Measurements from ENCODE around the gene B9D1. TPM values are rescaled to one million over a fixed set of nuclear protein-coding genes. Genes with fewer than 3 reads are reported as not detected.
A peak's percentile ranks its signal among the peaks of the same experiment; 100 is the strongest.

B9D1 gene
- total RNA-seq, 1 experiment from 2014 or later, result 48.0 TPM

DNA sequence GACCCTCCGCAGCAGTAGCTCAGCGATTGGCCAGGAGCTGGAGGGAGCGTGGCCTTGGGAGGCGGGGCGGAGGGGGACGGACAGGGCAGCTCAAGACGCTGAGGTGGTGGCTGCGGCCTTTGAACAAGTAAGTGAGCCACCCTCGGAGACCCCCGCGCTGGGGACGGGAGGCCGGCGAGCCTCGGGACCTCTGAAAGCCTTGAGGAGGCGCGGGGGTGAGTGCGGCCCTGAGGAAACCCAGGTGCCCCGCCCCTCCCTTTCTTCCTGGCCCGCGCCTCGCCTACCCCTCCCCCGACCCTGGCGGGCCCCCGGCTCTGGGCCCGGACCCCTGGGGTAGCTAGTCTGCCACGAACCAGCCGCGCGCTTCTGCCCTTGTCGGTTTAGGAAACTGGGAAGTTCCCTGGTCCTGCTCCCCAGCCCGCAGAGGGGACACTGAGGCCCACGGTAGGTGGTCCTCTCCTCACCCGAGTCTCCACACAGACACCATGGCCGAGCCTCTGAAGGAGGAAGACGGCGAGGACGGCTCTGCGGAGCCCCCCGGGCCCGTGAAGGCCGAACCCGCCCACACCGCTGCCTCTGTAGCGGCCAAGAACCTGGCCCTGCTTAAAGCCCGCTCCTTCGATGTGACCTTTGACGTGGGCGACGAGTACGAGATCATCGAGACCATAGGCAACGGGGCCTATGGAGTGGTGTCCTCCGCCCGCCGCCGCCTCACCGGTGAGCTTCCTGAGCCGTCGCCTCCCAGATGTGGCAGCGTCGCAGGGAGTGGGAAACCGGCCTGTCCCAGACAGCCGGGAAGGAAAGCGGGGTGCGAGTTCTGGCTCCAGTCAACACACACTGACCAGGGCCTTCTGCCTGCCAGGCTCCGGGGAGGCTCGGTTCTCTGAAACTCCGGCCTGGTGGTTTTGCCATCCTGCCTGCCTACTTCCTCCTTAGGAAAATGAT lies 16.2 kb upstream of the B9D1 start, which contains the start of gene MAPK7:
Gene MAPK7 (plus strand): TSS at position 83 of the 945 bp plus-strand sequence. CDS start 403 bp downstream, at position 486.
- no peaks in the 10 kb centered on the region for H3K27me3 ChIP-seq (ENCODE audit: low read length)
- peak within 1 kb of the TSS; percentile 97 for H3K4me2 ChIP-seq (ENCODE audit: low read length)
- H3K27ac ChIP-seq (ENCODE audit: low read length), result peak within 1 kb of the TSS; percentile 84
- intact Hi-C loops (cut with micrococcal nuclease), result loop anchor here (2.0 to 5.0 kb wide), 2 partner anchors 68 to 129 kb away; no protein-coding TSS in a partner anchor
- H3K36me3 ChIP-seq (ENCODE audit: low read depth, low read length), result peaks cover 28% of the 10 kb centered on the region
- peak within 1 kb of the TSS; percentile 90 for H3K9ac ChIP-seq (ENCODE audit: low read length)
- ATAC-seq (peak; percentile 0; the same call in 1 of the 2 replicates), DNase-seq (no peak)
- no peaks in the 10 kb centered on the region for H3F3A ChIP-seq (ENCODE audit: low read length, unreplicated experiment)
- POLR2A ChIA-PET (ENCODE audit: unreplicated experiment), result interaction anchor here (0.6 to 1.2 kb wide), 2 partner anchors 25 to 401 kb away, joined by 4 to 6 read pairs; no protein-coding TSS in a partner anchor
- BruUV-seq (replicated peaks), result no TSS peak
- H3K9me2 ChIP-seq (replicated peaks; ENCODE audit: low read length), result no peaks in the 10 kb centered on the region
- peaks cover 38% of the 10 kb centered on the region for H3K79me2 ChIP-seq (ENCODE audit: low read length)
- peak within 1 kb of the TSS; percentile 88 for H2AFZ ChIP-seq (ENCODE audit: low read length)
- H3K4me3 ChIP-seq (ENCODE audit: low read length), result peak within 1 kb of the TSS; percentile 78
- CTCF ChIA-PET, result interaction anchor here (0.7 to 1.9 kb wide), 3 partner anchors 16 to 631 kb away, joined by 3 to 16 read pairs (median 6); partner anchors contain the start of gene B9D1
- H3K9me3 ChIP-seq (ENCODE audit: low read length), result no peaks in the 10 kb centered on the region
- no peak for TF ChIP-seq EZH2phosphoT487 (IDR thresholded peaks at IDR 0.05; ENCODE audit: borderline replicate concordance, low read length)
- TF ChIP-seq EZH2 (IDR thresholded peaks at IDR 0.05; ENCODE audit: low read length, unreplicated experiment), result no peak
- TF ChIP-seq, protein P1, sequence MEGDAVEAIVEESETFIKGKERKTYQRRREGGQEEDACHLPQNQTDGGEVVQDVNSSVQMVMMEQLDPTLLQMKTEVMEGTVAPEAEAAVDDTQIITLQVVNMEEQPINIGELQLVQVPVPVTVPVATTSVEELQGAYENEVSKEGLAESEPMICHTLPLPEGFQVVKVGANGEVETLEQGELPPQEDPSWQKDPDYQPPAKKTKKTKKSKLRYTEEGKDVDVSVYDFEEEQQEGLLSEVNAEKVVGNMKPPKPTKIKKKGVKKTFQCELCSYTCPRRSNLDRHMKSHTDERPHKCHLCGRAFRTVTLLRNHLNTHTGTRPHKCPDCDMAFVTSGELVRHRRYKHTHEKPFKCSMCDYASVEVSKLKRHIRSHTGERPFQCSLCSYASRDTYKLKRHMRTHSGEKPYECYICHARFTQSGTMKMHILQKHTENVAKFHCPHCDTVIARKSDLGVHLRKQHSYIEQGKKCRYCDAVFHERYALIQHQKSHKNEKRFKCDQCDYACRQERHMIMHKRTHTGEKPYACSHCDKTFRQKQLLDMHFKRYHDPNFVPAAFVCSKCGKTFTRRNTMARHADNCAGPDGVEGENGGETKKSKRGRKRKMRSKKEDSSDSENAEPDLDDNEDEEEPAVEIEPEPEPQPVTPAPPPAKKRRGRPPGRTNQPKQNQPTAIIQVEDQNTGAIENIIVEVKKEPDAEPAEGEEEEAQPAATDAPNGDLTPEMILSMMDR (conservative IDR thresholded peaks at IDR 0.05; ENCODE audit: low read depth, low read length), result no peak
- no peaks in the 10 kb centered on the region for H4K20me1 ChIP-seq (ENCODE audit: low read length)
- peaks cover 15% of the 10 kb centered on the region for H3K4me1 ChIP-seq (ENCODE audit: insufficient read depth, low read length)

DNA sequence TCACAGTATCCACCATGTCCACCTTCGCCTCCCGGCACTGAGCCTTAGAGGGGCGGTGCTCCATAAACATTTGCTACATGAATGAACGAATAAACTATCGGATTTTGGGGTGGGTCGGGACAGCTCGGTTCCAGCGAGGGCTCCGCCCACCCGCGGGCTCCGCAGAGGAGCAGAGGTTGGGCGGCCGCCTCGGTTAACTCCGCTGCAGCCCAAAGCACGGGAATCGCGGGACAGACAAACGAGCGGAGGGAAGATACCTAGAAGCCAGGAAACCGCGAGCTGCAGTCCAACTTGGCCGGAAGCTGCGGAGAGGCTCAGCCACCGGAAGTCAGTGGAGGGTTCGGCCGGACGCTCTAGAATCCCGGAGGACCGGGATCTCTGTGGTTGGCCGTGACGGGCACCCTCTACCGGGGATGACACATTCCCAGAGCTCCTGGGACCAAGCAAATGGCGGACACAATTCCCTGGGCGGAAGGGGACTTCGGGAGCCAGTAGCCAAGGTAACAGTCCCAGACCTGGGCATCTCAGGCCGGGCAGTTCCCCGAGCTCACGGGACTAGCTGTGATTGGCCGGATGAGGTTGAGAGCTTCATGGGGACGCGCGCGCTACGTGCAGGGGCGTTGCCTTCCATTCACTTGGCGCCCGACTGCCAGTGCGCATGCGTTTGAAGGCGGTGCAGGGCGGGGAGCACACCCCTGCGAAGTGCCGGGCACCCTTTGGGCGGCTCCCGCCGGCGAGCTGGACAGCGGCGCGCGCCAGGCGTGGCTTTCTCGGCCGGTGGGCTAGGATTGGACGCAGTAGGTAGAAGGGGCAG lies 15.3 kb upstream of the B9D1 start:
- ATAC-seq (peak; percentile 92), DNase-seq (peak; percentile 99)
- Histone ChIP-seq H3K4me3 (ENCODE audit: low read length) (peak overlapping the region; percentile 78), H4K20me1 (ENCODE audit: low read length) (no peaks in the 10 kb centered on the region), H3K9me3 (ENCODE audit: low read length) (no peaks in the 10 kb centered on the region), H3K36me3 (ENCODE audit: low read depth, low read length) (peaks cover 24% of the 10 kb centered on the region), H3K79me2 (ENCODE audit: low read length) (peaks cover 38% of the 10 kb centered on the region), H3K9me2 (replicated peaks; ENCODE audit: low read length) (no peaks in the 10 kb centered on the region), H3K4me1 (ENCODE audit: insufficient read depth, low read length) (peaks cover 15% of the 10 kb centered on the region), H3K27ac (ENCODE audit: low read length) (peak overlapping the region; percentile 84), H3F3A (ENCODE audit: low read length, unreplicated experiment) (no peaks in the 10 kb centered on the region), H3K27me3 (ENCODE audit: low read length) (no peaks in the 10 kb centered on the region), H2AFZ (ENCODE audit: low read length) (peak overlapping the region; percentile 88), H3K9ac (ENCODE audit: low read length) (peak overlapping the region; percentile 90), H3K4me2 (ENCODE audit: low read length) (peak overlapping the region; percentile 97)
- TF ChIP-seq EZH2phosphoT487 (IDR thresholded peaks at IDR 0.05; ENCODE audit: borderline replicate concordance, low read length) (no peak), EZH2 (IDR thresholded peaks at IDR 0.05; ENCODE audit: low read length, unreplicated experiment) (no peak)
- TF ChIP-seq, protein P1 (conservative IDR thresholded peaks at IDR 0.05; ENCODE audit: low read depth, low read length), result no peak
- POLR2A ChIA-PET (ENCODE audit: unreplicated experiment), result interaction anchor here (0.6 to 1.2 kb wide), 5 partner anchors 15 to 402 kb away, joined by 3 to 13 read pairs (median 4); partner anchors contain the start of gene B9D1
- intact Hi-C loops (cut with micrococcal nuclease), result loop anchor here (1.0 to 5.0 kb wide), 3 partner anchors 15 to 129 kb away; no protein-coding TSS in a partner anchor
- BruUV-seq (replicated peaks), result no TSS peak
- CTCF ChIA-PET, result interaction anchor here (0.7 to 1.9 kb wide), 4 partner anchors 15 to 632 kb away, joined by 3 to 16 read pairs (median 4); partner anchors contain the start of gene B9D1

Data from PC-3 (cell line).